Right ventricle myocardium superior (tissue), 1 donor: ENCODE measurements around the gene EED. TPM values are rescaled to one million over a fixed set of nuclear protein-coding genes. Genes with fewer than 3 reads are reported as not detected.
"Not testable (repeated sequence)": the region's sequence is repeated elsewhere in the genome, so short reads cannot be mapped to it uniquely, and the experiment has no call there.

Source experiments
- ATAC-seq: fragments of 200-7000 bp; cut with Tn5 transposase; one replicate; pipeline ENCODE4 v1.9.1; 2020; ENCODE audit warnings: mild to moderate bottlenecking; ENCODE audit not compliant: poor library complexity
- DNase-seq: peaks from one replicate; pipeline ENCODE4 v3.0.0-alpha.2; 2020
- intact Hi-C: fragments of 100-400 bp; cut with DNase I; formaldehyde crosslinking; loops from one replicate; pipeline ENCODE4 v1.11.2; 2022
- total RNA-seq: library from RNA; stranded (reverse); fragmentation: NEBNext Ultra II Directional; extraction: Animal tissue kit (Norgen Biotek cat#: 25700); gene quantifications from one replicate; pipeline ENCODE4 v1.2.1, GENCODE V29; 2021
- donor health status: DM: no; HTN: yes; CAD: no; lungs with severe emphysema.

The EED gene
- total RNA-seq, 1 donor from 2014 or later: 13.2 TPM

- ATAC-seq: no peak
- no peak for DNase-seq
- intact Hi-C loops: no loop called here
Measured at GRCh38 chr11:86212019-86212611, 32.4 kb upstream of the EED start.

DNA sequence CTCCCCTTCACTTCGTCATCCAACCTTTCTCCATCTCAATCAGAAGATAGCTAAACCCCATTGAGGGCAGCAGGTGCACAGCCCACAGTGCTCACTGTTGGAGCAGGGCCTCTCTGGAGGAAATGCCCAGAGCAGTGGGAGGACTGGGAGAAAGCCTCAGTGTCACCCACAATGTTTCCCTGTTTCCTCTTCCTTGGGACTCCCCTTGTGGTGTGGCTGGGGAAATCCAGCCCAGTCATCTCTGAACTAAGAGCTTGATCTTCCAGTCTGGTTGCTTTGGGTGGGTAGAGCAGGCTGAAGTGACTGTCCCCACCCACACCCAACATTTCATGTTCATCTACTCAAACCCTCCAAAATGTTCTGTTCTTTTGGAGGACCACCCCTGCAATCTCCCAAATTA is 29.8 kb upstream of the EED start:
- intact Hi-C loops: loop anchor here (5.0 kb wide), 1 partner anchor 272 kb away; no protein-coding TSS in a partner anchor

GRCh38 chr11:86218125-86219084 is 26.1 kb upstream of the EED start:
- ATAC-seq: peak; percentile 97
- DNase-seq: peak; percentile 67
- intact Hi-C loops: loop anchor here (5.0 kb wide), 1 partner anchor 276 kb away; no protein-coding TSS in a partner anchor

More for the DNA sequence above, 29.8 kb upstream of the EED start:
- ATAC-seq: no peak
- no peak for DNase-seq

- DNase-seq (no peak), ATAC-seq (no peak)
- intact Hi-C loops: loop anchor here (5.0 kb wide), 1 partner anchor 277 kb away; no protein-coding TSS in a partner anchor
Measured at GRCh38 chr11:86219311-86220193, 25.0 kb upstream of the EED start.

DNA sequence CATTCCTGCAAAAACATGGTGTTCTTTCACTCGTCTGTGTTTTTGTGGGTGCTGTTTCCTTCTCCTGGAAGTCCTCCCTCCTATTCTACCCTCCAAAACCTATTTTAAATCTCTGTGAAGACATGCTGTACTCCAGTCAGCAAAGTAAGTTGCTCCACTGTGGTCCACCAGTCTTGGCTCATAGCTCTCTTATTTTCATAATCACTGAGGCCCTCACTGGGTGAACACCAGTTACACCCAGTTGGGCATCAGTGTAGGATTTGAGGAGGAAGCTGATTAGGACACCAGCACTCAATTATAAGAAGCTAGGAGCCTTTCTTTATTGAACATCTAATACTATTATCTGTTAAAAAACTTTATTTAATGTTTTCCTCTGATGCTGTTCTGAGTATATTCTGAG is 23.9 kb upstream of the EED start:
- DNase-seq: no peak
- no peak for ATAC-seq
- intact Hi-C loops: no loop called here

- intact Hi-C loops: no loop called here
Measured at GRCh38 chr11:86222081-86222480, 22.5 kb upstream of the EED start.

GRCh38 chr11:86224575-86224974 is 20.0 kb upstream of the EED start:
- ATAC-seq, intact Hi-C loops, DNase-seq: not testable (repeated sequence)

More at GRCh38 chr11:86222081-86222480, 22.5 kb upstream of the EED start:
- ATAC-seq (no peak), DNase-seq (no peak)

GRCh38 chr11:86225344-86225743 is 19.2 kb upstream of the EED start:
- intact Hi-C loops, DNase-seq, ATAC-seq: not testable (repeated sequence)

GRCh38 chr11:86228269-86229038 is 16.1 kb upstream of the EED start:
- ATAC-seq: no peak
- no peak for DNase-seq
- intact Hi-C loops: no loop called here

DNA sequence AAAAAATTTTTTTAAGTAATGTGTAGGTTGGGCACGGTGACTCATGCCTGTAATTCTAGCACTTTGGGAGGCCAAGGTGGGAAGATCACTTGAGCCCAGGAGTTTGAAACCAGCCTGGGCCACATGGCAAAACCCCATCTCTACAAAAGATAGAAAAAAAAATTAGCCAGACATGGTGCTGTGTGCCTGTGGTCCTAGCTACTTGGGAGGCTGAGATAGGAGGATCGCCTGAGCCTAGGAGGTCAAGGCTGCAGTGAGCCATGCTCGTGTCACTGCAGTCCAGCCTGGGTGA is 15.6 kb upstream of the EED start:
- ATAC-seq, DNase-seq, intact Hi-C loops: not testable (repeated sequence)

DNA sequence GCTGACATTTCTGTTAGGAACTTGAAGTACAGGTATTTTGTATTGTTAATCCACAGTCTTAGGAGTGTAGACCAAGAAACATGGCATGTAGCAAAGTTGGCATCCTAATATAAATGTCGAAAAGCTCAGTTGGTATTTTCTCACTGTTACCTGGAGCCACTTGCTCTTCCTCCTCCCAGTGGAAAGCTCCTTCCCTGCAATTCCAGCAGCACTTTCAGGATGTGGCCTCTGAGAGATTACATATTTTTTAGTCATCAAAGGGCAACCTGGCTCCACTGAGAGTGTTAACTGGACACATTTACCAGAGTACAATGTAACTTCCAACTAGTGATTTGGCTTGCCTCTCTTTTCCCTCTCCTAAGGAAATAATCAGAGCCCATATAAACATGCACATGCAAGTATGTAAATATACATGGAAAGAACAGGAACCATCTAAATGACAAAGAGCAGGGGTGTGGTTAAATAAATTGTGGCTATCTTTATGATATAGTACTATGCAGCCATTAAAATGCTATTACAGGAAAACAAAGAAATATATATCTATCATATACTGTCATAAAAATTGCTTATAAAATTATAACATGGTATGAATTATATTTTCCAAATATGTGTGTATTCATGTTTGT is 14.3 kb upstream of the EED start:
- intact Hi-C loops: no loop called here
- ATAC-seq: no peak
- no peak for DNase-seq

GRCh38 chr11:86230921-86231434 is 13.6 kb upstream of the EED start:
- DNase-seq (no peak), ATAC-seq (no peak)
- intact Hi-C loops: no loop called here

- intact Hi-C loops: no loop called here
- DNase-seq (no peak), ATAC-seq (no peak)
Measured at GRCh38 chr11:86232556-86232955, 12.0 kb upstream of the EED start.

DNA sequence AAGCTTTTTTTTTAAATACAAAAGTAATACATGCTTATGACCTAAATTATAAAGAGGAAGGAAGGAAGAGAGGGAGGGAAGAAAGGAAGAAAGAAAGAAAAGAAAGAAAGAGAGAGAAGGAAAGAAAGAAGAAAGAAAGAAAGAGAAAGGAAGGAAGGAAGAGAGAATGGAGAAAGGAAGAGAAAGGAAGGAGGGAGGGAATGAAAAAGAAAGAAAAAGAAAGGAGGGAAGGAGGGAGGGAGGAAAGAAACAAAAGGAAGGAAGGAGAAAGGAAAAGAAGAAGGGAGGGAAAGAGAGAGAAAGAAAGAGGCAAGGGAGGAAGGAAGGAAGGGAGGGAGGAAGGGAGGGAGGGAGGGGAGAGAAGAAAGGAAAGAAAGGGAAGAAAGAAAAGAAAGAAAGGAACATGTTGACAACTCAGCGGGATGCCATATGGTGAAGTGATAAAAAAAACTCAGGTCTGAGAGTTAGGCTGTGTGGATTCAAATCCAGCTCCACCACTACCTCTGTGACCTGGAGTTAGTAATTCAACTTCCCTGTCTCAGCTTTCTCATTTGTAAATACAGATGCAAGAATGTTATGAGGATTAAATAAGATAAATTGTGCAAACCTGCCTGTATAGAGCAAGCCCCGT is 9.6 kb upstream of the EED start:
- ATAC-seq: no peak
- intact Hi-C loops: no loop called here

GRCh38 chr11:86237267-86237804 is 7.2 kb upstream of the EED start:
- no peak for ATAC-seq
- intact Hi-C loops: no loop called here
- DNase-seq: no peak

More for the DNA sequence above, 9.6 kb upstream of the EED start:
- DNase-seq: no peak

GRCh38 chr11:86240164-86240563 is 4.4 kb upstream of the EED start:
- intact Hi-C loops: loop anchor here (10.0 kb wide), 1 partner anchor 615 kb away; the partner anchor contains the start of genes DLG2 and TMEM126B
- ATAC-seq (no peak), DNase-seq (no peak)
